Measurements from ENCODE around the gene RRAGC. TPM values are rescaled to one million over a fixed set of nuclear protein-coding genes. Genes with fewer than 3 reads are reported as not detected.
"Not testable (repeated sequence)": the region's sequence is repeated elsewhere in the genome, so short reads cannot be mapped to it uniquely, and the experiment has no call there.

Gene RRAGC
- total and polyA plus RNA-seq, 2 donors (not counting 3 experiments of a cell fraction or from before 2014, with no cell fraction given), result 24.1 to 40.1 TPM

GRCh38 chr1:38846210-38846609, 13.4 kb downstream of the RRAGC start:
- POLR2A ChIA-PET, result no interaction called here
- Histone ChIP-seq H3K4me2 (ENCODE audit: insufficient read depth, low read length) (no peak overlapping the region), H3K27ac (ENCODE audit: insufficient read depth, low read depth, low read length) (no peak overlapping the region), H4K20me1 (replicated peaks; ENCODE audit: control insufficient read depth, extremely low read depth, insufficient read depth, low read length) (peaks cover 4% of the 10 kb centered on the region), H3K4me3 (replicated peaks in 1 of 3; ENCODE audit: insufficient read depth in 1 of 3, low read depth in 1 of 3, low read length in 3 of 3) (no peak overlapping the region), H3K9me1 (replicated peaks; ENCODE audit: control insufficient read depth, extremely low read depth, insufficient read depth, low read length) (no peaks in the 10 kb centered on the region), H3K36me3 (ENCODE audit: control insufficient read depth in 2 of 2, extremely low read depth in 1 of 2, insufficient read depth in 2 of 2, low read length in 2 of 2) (peaks cover 14 to 19% of the 10 kb centered on the region in 2 experiments), H3K79me2 (ENCODE audit: control insufficient read depth, insufficient read depth, low read length) (no peaks in the 10 kb centered on the region), H3K9ac (replicated peaks; ENCODE audit: extremely low read depth, insufficient read depth, low read length) (no peak overlapping the region), H3K9me3 (replicated peaks; ENCODE audit: control insufficient read depth, insufficient read depth, low read length) (no peaks in the 10 kb centered on the region), H2AFZ (ENCODE audit: low read depth, low read length) (no peak overlapping the region), H3K27me3 (ENCODE audit: control insufficient read depth in 2 of 2, insufficient read depth in 2 of 2, low read length in 2 of 2) (no peaks in the 10 kb centered on the region), H3K4me1 (ENCODE audit: control insufficient read depth, extremely low read depth, insufficient read depth, low read length) (no peaks in the 10 kb centered on the region)
- FAIRE-seq, result no peak
- no peak for DNase-seq (ENCODE audit: low read depth, low spot score)
- dilution Hi-C loops (cut with MboI; ENCODE audit: extremely low pct_ligation_motif_present, low sequenced_read_pairs) (no loop called here), intact Hi-C loops (cut with micrococcal nuclease) (no loop called here)
- no TSS peak for BruUV-seq (replicated peaks)
- CTCF ChIA-PET, result interaction anchor here (1.3 kb wide), 2 partner anchors 11 to 13 kb away, joined by 3 to 4 read pairs; no protein-coding TSS in a partner anchor
- TF ChIP-seq POLR2AphosphoS5 (IDR thresholded peaks at IDR 0.05; ENCODE audit: insufficient read depth, low read depth, low read length), result no peak
- TF ChIP-seq GATA2 (IDR thresholded peaks at IDR 0.05; ENCODE audit: insufficient read depth, insufficient read length, low read depth, low read length), result no peak
- no peak for TF ChIP-seq POLR2A (IDR thresholded peaks at IDR 0.05; ENCODE audit: low read depth, low read length)
- no peak for TF ChIP-seq CTCF (IDR thresholded peaks at IDR 0.05; ENCODE audit: extremely low read depth in 1 of 2, insufficient read depth in 1 of 2, low read depth in 1 of 2, low read length in 2 of 2)
- no peak for TF ChIP-seq JUN (IDR thresholded peaks at IDR 0.05; ENCODE audit: borderline replicate concordance, insufficient read depth, insufficient read length, low read depth)
- TF ChIP-seq MYC (IDR thresholded peaks at IDR 0.05; ENCODE audit: low read depth, low read length), result no peak

- DNase-seq (ENCODE audit: low read depth, low spot score); BruUV-seq (replicated peaks); intact Hi-C loops (cut with micrococcal nuclease); H3K4me2 ChIP-seq (ENCODE audit: insufficient read depth, low read length); dilution Hi-C loops (cut with MboI; ENCODE audit: extremely low pct_ligation_motif_present, low sequenced_read_pairs); H3K27me3 ChIP-seq (ENCODE audit: control insufficient read depth in 2 of 2, insufficient read depth in 2 of 2, low read length in 2 of 2); H3K4me3 ChIP-seq (replicated peaks in 1 of 3; ENCODE audit: insufficient read depth in 1 of 3, low read depth in 1 of 3, low read length in 3 of 3); H3K79me2 ChIP-seq (ENCODE audit: control insufficient read depth, insufficient read depth, low read length); H3K27ac ChIP-seq (ENCODE audit: insufficient read depth, low read depth, low read length); H3K9ac ChIP-seq (replicated peaks; ENCODE audit: extremely low read depth, insufficient read depth, low read length); H3K4me1 ChIP-seq (ENCODE audit: control insufficient read depth, extremely low read depth, insufficient read depth, low read length); H4K20me1 ChIP-seq (replicated peaks; ENCODE audit: control insufficient read depth, extremely low read depth, insufficient read depth, low read length); H3K9me1 ChIP-seq (replicated peaks; ENCODE audit: control insufficient read depth, extremely low read depth, insufficient read depth, low read length); H2AFZ ChIP-seq (ENCODE audit: low read depth, low read length); H3K9me3 ChIP-seq (replicated peaks; ENCODE audit: control insufficient read depth, insufficient read depth, low read length); POLR2A ChIA-PET; FAIRE-seq: not testable (repeated sequence)
- peaks cover 8 to 13% of the 10 kb centered on the region in 2 experiments for H3K36me3 ChIP-seq (ENCODE audit: control insufficient read depth in 2 of 2, extremely low read depth in 1 of 2, insufficient read depth in 2 of 2, low read length in 2 of 2)
- CTCF ChIA-PET, result interaction anchor here (1.3 kb wide), 1 partner anchor 10 kb away, joined by 4 read pairs; no protein-coding TSS in a partner anchor
Measured at GRCh38 chr1:38845088-38845487, 14.5 kb downstream of the RRAGC start.

All from endothelial cell of umbilical vein (primary cell).